ENCODE data around the gene CYTH2.

DNA sequence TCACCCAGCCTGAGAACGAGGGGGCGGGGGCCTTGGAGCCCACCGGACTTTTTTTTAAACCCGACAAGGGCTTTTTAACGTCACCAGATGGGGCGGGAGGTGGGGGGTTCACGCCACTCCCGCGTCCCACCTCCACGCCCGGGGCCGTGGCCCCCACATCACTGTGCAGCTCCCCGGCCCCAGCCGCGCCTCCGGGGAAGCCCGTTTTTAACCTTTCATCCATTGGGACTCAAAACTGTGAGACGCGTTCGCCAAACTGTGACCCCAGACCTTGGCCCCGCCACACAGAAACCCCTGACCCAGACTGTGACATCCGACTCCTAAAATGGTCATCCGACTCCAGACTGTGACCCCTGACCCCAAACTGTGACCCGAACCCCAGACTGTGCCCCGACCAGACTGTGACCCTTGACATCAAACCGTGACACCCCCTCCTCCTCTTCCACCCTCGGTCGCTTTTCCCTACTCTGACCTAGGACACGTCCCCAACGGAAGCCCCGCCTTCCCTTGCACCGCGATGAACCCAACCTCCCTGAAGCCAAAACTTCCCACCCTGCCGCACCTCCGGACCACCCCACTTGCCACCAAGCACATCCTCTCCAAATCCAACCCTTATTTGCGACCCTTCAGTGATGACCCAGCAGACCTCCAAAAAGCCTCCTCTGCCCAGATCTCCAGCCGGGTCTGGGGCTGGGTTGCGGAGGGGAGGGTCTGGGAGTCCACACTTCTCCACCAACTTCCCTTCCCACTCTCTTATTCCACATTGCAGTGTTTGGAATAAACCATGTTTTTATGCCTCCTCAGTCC is 24.8 kb upstream of the CYTH2 start:
- TF ChIP-seq, protein P1, sequence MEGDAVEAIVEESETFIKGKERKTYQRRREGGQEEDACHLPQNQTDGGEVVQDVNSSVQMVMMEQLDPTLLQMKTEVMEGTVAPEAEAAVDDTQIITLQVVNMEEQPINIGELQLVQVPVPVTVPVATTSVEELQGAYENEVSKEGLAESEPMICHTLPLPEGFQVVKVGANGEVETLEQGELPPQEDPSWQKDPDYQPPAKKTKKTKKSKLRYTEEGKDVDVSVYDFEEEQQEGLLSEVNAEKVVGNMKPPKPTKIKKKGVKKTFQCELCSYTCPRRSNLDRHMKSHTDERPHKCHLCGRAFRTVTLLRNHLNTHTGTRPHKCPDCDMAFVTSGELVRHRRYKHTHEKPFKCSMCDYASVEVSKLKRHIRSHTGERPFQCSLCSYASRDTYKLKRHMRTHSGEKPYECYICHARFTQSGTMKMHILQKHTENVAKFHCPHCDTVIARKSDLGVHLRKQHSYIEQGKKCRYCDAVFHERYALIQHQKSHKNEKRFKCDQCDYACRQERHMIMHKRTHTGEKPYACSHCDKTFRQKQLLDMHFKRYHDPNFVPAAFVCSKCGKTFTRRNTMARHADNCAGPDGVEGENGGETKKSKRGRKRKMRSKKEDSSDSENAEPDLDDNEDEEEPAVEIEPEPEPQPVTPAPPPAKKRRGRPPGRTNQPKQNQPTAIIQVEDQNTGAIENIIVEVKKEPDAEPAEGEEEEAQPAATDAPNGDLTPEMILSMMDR (IDR thresholded peaks at IDR 0.05; ENCODE audit: borderline replicate concordance, extremely low read depth, low read length, poor library complexity, severe bottlenecking): no peak
- no peak for TF ChIP-seq EZH2 (IDR thresholded peaks at IDR 0.05; ENCODE audit: borderline replicate concordance, low read depth, low read length, severe bottlenecking)
